Brain microvascular endothelial cell (primary cell): ENCODE measurements around the gene HOXA10.

Experiments
- DNase-seq: peaks from one replicate; pipeline ENCODE4 v3.0.0-alpha.2; 2020
- H3K27ac ChIP-seq: fragments of 250-450 bp; sonication (Bioruptor Pico); 2 replicates; pipeline ENCODE4 v1.5.1; 2020; ENCODE audit warnings: mild to moderate bottlenecking, moderate library complexity
- H3K27me3 ChIP-seq: fragments of 250-450 bp; sonication (Bioruptor Pico); replicated peaks from 2 replicates; pipeline ENCODE4 v1.5.1; 2020; ENCODE audit warnings: mild to moderate bottlenecking
- H3K36me3 ChIP-seq: fragments of 250-450 bp; sonication (Bioruptor Pico); replicated peaks from 2 replicates; pipeline ENCODE4 v1.5.1; 2020; ENCODE audit warnings: mild to moderate bottlenecking
- H3K4me3 ChIP-seq: 2 replicates; pipeline ENCODE4 v1.5.1; 2011; ENCODE audit warnings: low read depth, mild to moderate bottlenecking, control low read depth, low read length, moderate library complexity
- CTCF ChIP-seq: IDR thresholded peaks from 2 replicates; pipeline ENCODE4 v1.5.1; 2011; ENCODE audit warnings: low read depth, mild to moderate bottlenecking, moderate library complexity, low read length, control low read depth, inconsistent platforms; ENCODE audit errors: missing control alignments
- in situ Hi-C: cut with HindIII; loops from 2 replicates; pipeline ENCODE4 v1.10.0; 2017; ENCODE audit warnings: low sequenced_read_pairs, low pct_ligation_motif_present

Gene HOXA10

GRCh38 chr7:27186668-27187474, 12.8 kb upstream of the HOXA10 start:
- in situ Hi-C loops: no loop called here
- Histone ChIP-seq H3K36me3 (no peaks in the 10 kb centered on the region), H3K4me3 (no peak overlapping the region), H3K27ac (no peak overlapping the region), H3K27me3 (peaks cover 97% of the 10 kb centered on the region)
- DNase-seq: no peak
- TF ChIP-seq CTCF: no peak

- Histone ChIP-seq H3K27ac (no peak overlapping the region), H3K36me3 (no peaks in the 10 kb centered on the region), H3K27me3 (peaks cover 94% of the 10 kb centered on the region), H3K4me3 (no peak overlapping the region)
- TF ChIP-seq CTCF: no peak
- no peak for DNase-seq
- in situ Hi-C loops: no loop called here
These were observed 11.9 kb upstream of the HOXA10 start for GRCh38 chr7:27185854-27186667.

GRCh38 chr7:27185013-27185853, 11.1 kb upstream of the HOXA10 start, which contains the start of gene HOXA11:
TSS of gene HOXA11 (minus strand) at chr7:27185232. CDS start at chr7:27185144, 88 bp downstream.
- H3K4me3 ChIP-seq: no peak within 1 kb of the TSS
- no peak for DNase-seq
- no peaks in the 10 kb centered on the region for H3K36me3 ChIP-seq
- no peak for TF ChIP-seq CTCF
- in situ Hi-C loops: no loop called here
- no peak within 1 kb of the TSS for H3K27ac ChIP-seq
- peaks cover 94% of the 10 kb centered on the region for H3K27me3 ChIP-seq

- Histone ChIP-seq H3K27ac (no peak overlapping the region), H3K4me3 (no peak overlapping the region), H3K27me3 (peaks cover 93% of the 10 kb centered on the region), H3K36me3 (no peaks in the 10 kb centered on the region)
- DNase-seq: no peak
- in situ Hi-C loops: no loop called here
- no peak for TF ChIP-seq CTCF
These were observed 10.4 kb upstream of the HOXA10 start for GRCh38 chr7:27184337-27185012.

- no peak for DNase-seq
- TF ChIP-seq CTCF: no peak
- Histone ChIP-seq H3K36me3 (no peaks in the 10 kb centered on the region), H3K27ac (no peak overlapping the region), H3K27me3 (peaks cover 91% of the 10 kb centered on the region), H3K4me3 (no peak overlapping the region)
- in situ Hi-C loops: no loop called here
These were observed 9.7 kb upstream of the HOXA10 start for GRCh38 chr7:27183682-27184336.
